GM10266 (cell line): ENCODE measurements around the gene NUBPL.
"Not testable (repeated sequence)": the region's sequence is repeated elsewhere in the genome, so short reads cannot be mapped to it uniquely, and the experiment has no call there.

ENCODE experiments used
- DNase-seq: peaks from one replicate; pipeline ENCODE4 v3.0.0; 2012; ENCODE audit errors: extremely low spot score
- CTCF ChIP-seq: IDR thresholded peaks from 2 replicates; pipeline ENCODE4 v1.5.1; 2012; ENCODE audit warnings: mild to moderate bottlenecking, low read depth; ENCODE audit not compliant: control insufficient read depth, insufficient read depth; ENCODE audit errors: missing control alignments

NUBPL gene

GRCh38 chr14:31774567-31774966, 213.4 kb downstream of the NUBPL start:
- no peak for DNase-seq
- no peak for TF ChIP-seq CTCF

DNA sequence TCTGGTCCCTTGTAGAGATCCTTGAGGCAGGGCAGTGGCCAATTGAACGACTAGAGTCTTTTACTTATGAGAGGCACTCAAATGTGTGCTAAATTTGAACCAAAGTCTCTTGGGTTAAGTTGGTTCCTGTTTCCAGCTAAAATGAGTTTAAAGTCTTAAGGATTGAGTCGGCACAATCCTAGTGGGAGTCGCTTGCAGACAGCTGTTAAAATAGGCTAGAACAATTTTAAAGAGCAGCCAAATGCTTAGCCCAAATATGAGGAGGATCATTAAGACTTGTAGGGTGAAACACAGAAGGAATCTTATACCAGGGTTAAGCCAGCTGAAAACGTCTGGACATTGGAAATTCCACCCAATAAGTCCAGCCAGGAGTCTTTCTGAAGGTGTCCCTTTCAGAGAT, 216.1 kb downstream of the NUBPL start:
- no peak for DNase-seq
- no peak for TF ChIP-seq CTCF

- no peak for DNase-seq
- TF ChIP-seq CTCF = no peak
These were observed 220.4 kb downstream of the NUBPL start for GRCh38 chr14:31781578-31781977.

- TF ChIP-seq CTCF = no peak
- DNase-seq = no peak
These were observed 224.4 kb downstream of the NUBPL start for GRCh38 chr14:31785574-31785973.

DNA sequence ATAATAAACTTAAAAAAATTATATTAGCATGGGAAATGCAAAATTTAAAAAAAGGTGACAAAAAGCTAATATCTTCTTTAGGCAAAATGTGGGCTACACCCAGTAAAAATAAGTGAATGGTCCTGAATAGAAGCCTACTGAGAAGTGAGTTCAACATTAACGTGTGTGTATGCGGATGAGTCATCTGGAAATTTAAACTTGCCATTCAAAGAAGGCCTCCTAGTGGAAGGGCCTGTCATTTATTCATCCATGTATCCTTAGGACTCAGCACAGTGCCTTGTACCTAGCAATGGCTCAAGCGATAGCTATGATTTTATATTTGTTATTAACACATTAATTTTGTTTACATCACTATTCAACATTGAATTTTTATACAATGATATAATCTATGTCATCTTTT, 226.2 kb downstream of the NUBPL start:
- no peak for DNase-seq
- no peak for TF ChIP-seq CTCF

DNA sequence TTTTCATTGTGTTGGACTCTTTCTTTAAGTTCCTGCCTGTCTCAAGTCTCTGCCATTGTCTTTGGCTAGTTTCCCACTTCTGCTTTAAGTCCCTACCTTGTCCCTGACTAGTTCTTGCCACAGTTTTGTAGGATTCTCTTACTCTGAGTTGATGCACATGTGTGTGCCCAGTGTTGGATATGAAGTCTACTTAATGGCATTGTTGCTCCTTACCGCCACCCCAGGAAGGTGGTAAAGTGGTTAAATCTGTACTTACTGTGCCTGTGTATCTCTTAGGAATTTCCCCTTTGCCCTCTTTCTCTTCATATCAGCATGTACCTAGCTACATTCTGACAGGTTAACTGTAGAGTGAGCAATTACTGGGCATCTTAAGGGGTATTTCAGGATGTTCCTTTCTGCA, 227.1 kb downstream of the NUBPL start:
- DNase-seq = no peak
- TF ChIP-seq CTCF = no peak

- DNase-seq = no peak
- TF ChIP-seq CTCF = no peak
These were observed 231.5 kb downstream of the NUBPL start for GRCh38 chr14:31792726-31793125.

GRCh38 chr14:31797946-31798345, 236.7 kb downstream of the NUBPL start:
- DNase-seq = not testable (repeated sequence)
